GM18909 (cell line): ENCODE data around the gene IL1RAPL2.
"Not testable (repeated sequence)": the region's sequence is repeated elsewhere in the genome, so short reads cannot be mapped to it uniquely, and the experiment has no call there.

ENCODE experiments used
- ATAC-seq: cut with Tn5 transposase; IDR thresholded peaks from one replicate; pipeline ENCODE4 v1.9.1; 2021; ENCODE audit warnings: mild to moderate bottlenecking; ENCODE audit not compliant: unreplicated experiment, poor library complexity

The IL1RAPL2 gene

GRCh38 chrX:104995546-104995945 lies 429.5 kb downstream of the IL1RAPL2 start:
- no peak for ATAC-seq

GRCh38 chrX:105006103-105006502 lies 440.1 kb downstream of the IL1RAPL2 start:
- ATAC-seq, result no peak

- ATAC-seq, result no peak
These were observed 441.0 kb downstream of the IL1RAPL2 start for GRCh38 chrX:105006996-105007395.

- ATAC-seq, result no peak
These were observed 447.7 kb downstream of the IL1RAPL2 start for GRCh38 chrX:105013719-105014118.

- ATAC-seq, result no peak
These were observed 451.6 kb downstream of the IL1RAPL2 start for GRCh38 chrX:105017641-105018040.

GRCh38 chrX:105018865-105019264 lies 452.9 kb downstream of the IL1RAPL2 start:
- ATAC-seq, result no peak

GRCh38 chrX:105028962-105029361 lies 463.0 kb downstream of the IL1RAPL2 start:
- not testable (repeated sequence) for ATAC-seq

- no peak for ATAC-seq
These were observed 472.8 kb downstream of the IL1RAPL2 start for GRCh38 chrX:105038672-105039328.

GRCh38 chrX:105050921-105051320 lies 484.9 kb downstream of the IL1RAPL2 start:
- no peak for ATAC-seq

GRCh38 chrX:105051364-105051763 lies 485.4 kb downstream of the IL1RAPL2 start:
- no peak for ATAC-seq

- no peak for ATAC-seq
These were observed 486.9 kb downstream of the IL1RAPL2 start for GRCh38 chrX:105052926-105053325.

GRCh38 chrX:105063743-105064142 lies 497.7 kb downstream of the IL1RAPL2 start:
- no peak for ATAC-seq

GRCh38 chrX:105098201-105098600 lies 532.2 kb downstream of the IL1RAPL2 start:
- no peak for ATAC-seq

GRCh38 chrX:105098812-105099211 lies 532.8 kb downstream of the IL1RAPL2 start:
- no peak for ATAC-seq

- ATAC-seq, result no peak
These were observed 535.4 kb downstream of the IL1RAPL2 start for GRCh38 chrX:105101378-105101777.

- ATAC-seq, result no peak
These were observed 543.9 kb downstream of the IL1RAPL2 start for GRCh38 chrX:105109936-105110335.

GRCh38 chrX:105114554-105115130 lies 548.6 kb downstream of the IL1RAPL2 start:
- ATAC-seq, result no peak

GRCh38 chrX:105115596-105116320 lies 549.8 kb downstream of the IL1RAPL2 start:
- ATAC-seq, result not testable (repeated sequence)

- no peak for ATAC-seq
These were observed 550.5 kb downstream of the IL1RAPL2 start for GRCh38 chrX:105116486-105116885.

GRCh38 chrX:105117621-105118020 lies 551.6 kb downstream of the IL1RAPL2 start:
- ATAC-seq, result no peak

GRCh38 chrX:105120463-105120862 lies 554.5 kb downstream of the IL1RAPL2 start:
- ATAC-seq, result no peak
